ENCODE results near the gene TBCD.

GRCh38 chr17:82881900-82882714 lies 130.2 kb downstream of the TBCD start:
- TF ChIP-seq CTCF (IDR thresholded peaks at IDR 0.05; ENCODE audit: low read length) (no peak), EZH2phosphoT487 (IDR thresholded peaks at IDR 0.05; ENCODE audit: low read length) (no peak)
